Activated CD4-positive, alpha-beta T cell treated with anti-CD3 and anti-CD28 coated beads, Interleukin-2, amount 10 ng/mL, durations not matched to agents 7 days and 5 days (primary cell): ENCODE measurements around the gene INTS2. TPM values are rescaled to one million over a fixed set of nuclear protein-coding genes. Genes with fewer than 3 reads are reported as not detected.
"Not testable (repeated sequence)": the region's sequence is repeated elsewhere in the genome, so short reads cannot be mapped to it uniquely, and the experiment has no call there.

Experiments used
- CTCF ChIA-PET: fragments of 350-600 bp; sonication (Branson Sonifier 250); formaldehyde crosslinking; loops from one replicate; lab custom pipeline; 2021; ENCODE audit warnings: antibody characterized with exemption; lab: Charles Lee
- POLR2A ChIA-PET: fragments of 350-600 bp; sonication (Branson Sonifier 250); formaldehyde crosslinking; loops from one replicate; lab custom pipeline; 2021; ENCODE audit warnings: antibody characterized with exemption; lab: Charles Lee
- DNase-seq: peaks from one replicate; pipeline ENCODE4 v3.0.0-alpha.2; 2020
- H3K27ac Mint-ChIP-seq: one replicate; pipeline ENCODE4 v1.8.0; 2021; ENCODE audit warnings: mild to moderate bottlenecking, moderate library complexity, mixed read lengths
- H3K27me3 Mint-ChIP-seq: one replicate; pipeline ENCODE4 v1.8.0; 2021; ENCODE audit warnings: mixed read lengths
- H3K36me3 Mint-ChIP-seq: one replicate; pipeline ENCODE4 v1.8.0; 2021; ENCODE audit warnings: low read depth, mixed read lengths
- H3K4me1 Mint-ChIP-seq: one replicate; pipeline ENCODE4 v1.8.0; 2021; ENCODE audit warnings: mixed read lengths
- H3K4me3 Mint-ChIP-seq: one replicate; pipeline ENCODE4 v1.8.0; 2021; ENCODE audit warnings: mild to moderate bottlenecking, moderate library complexity, mixed read lengths
- H3K9me3 Mint-ChIP-seq: one replicate; pipeline ENCODE4 v1.8.0; 2021; ENCODE audit warnings: mixed read lengths
- total RNA-seq, 2 experiments: library from RNA; stranded (reverse); gene quantifications; one replicate each; pipeline ENCODE4 v1.2.3, GENCODE V29; 2021

The INTS2 gene
- total RNA-seq, 2 experiments from 2014 or later = 22.7 to 24.1 TPM

- DNase-seq = no peak
- Mint-ChIP-seq H3K4me3 (no peak overlapping the region), H3K27me3 (no peaks in the 10 kb centered on the region), H3K4me1 (peaks cover 2% of the 10 kb centered on the region), H3K9me3 (no peaks in the 10 kb centered on the region), H3K27ac (no peak overlapping the region), H3K36me3 (peaks cover 16% of the 10 kb centered on the region)
- ChIA-PET POLR2A (no interaction called here), CTCF (interaction anchor here (0.6 kb wide), 1 partner anchor 31 kb away, joined by 3 read pairs; no protein-coding TSS in a partner anchor)
Observed at GRCh38 chr17:61942085-61942484, 14.3 kb upstream of the INTS2 start.

GRCh38 chr17:61928101-61928436 is 287 bp upstream of the INTS2 start:
- peak overlapping the region; percentile 83 for H3K4me3 Mint-ChIP-seq
- H3K27ac Mint-ChIP-seq = peak overlapping the region; percentile 89
- ChIA-PET POLR2A (no interaction called here), CTCF (no interaction called here)
- peaks cover 3% of the 10 kb centered on the region for H3K27me3 Mint-ChIP-seq
- no peak for DNase-seq
- H3K4me1 Mint-ChIP-seq = peaks cover 19% of the 10 kb centered on the region
- peaks cover 9% of the 10 kb centered on the region for H3K36me3 Mint-ChIP-seq
- no peaks in the 10 kb centered on the region for H3K9me3 Mint-ChIP-seq

GRCh38 chr17:61926826-61927207 is 965 bp downstream of the INTS2 start:
- H3K4me3 Mint-ChIP-seq = peak overlapping the region; percentile 83
- peaks cover 15% of the 10 kb centered on the region for H3K36me3 Mint-ChIP-seq
- no peak for DNase-seq
- peaks cover 3% of the 10 kb centered on the region for H3K27me3 Mint-ChIP-seq
- peak overlapping the region; percentile 89 for H3K27ac Mint-ChIP-seq
- ChIA-PET POLR2A (no interaction called here), CTCF (no interaction called here)
- peaks cover 19% of the 10 kb centered on the region for H3K4me1 Mint-ChIP-seq
- no peaks in the 10 kb centered on the region for H3K9me3 Mint-ChIP-seq

- H3K4me1 Mint-ChIP-seq, POLR2A ChIA-PET, H3K27me3 Mint-ChIP-seq, H3K9me3 Mint-ChIP-seq, DNase-seq, CTCF ChIA-PET, H3K4me3 Mint-ChIP-seq, H3K27ac Mint-ChIP-seq: not testable (repeated sequence)
- H3K36me3 Mint-ChIP-seq = peaks cover 37% of the 10 kb centered on the region
Observed at GRCh38 chr17:61915162-61915561, 12.6 kb downstream of the INTS2 start.

GRCh38 chr17:61908292-61909037 is 19.3 kb downstream of the INTS2 start:
- H3K27ac Mint-ChIP-seq = no peak overlapping the region
- peaks cover 2% of the 10 kb centered on the region for H3K4me1 Mint-ChIP-seq
- H3K4me3 Mint-ChIP-seq = no peak overlapping the region
- DNase-seq = no peak
- CTCF ChIA-PET = no interaction called here
- H3K27me3 Mint-ChIP-seq = no peaks in the 10 kb centered on the region
- no peaks in the 10 kb centered on the region for H3K9me3 Mint-ChIP-seq
- H3K36me3 Mint-ChIP-seq = peaks cover 44% of the 10 kb centered on the region
- POLR2A ChIA-PET = no interaction called here

- peaks cover 51% of the 10 kb centered on the region for H3K36me3 Mint-ChIP-seq
- H3K4me1 Mint-ChIP-seq = peaks cover 2% of the 10 kb centered on the region
- H3K27me3 Mint-ChIP-seq = no peaks in the 10 kb centered on the region
- no peaks in the 10 kb centered on the region for H3K9me3 Mint-ChIP-seq
- POLR2A ChIA-PET = interaction anchor here (0.7 kb wide), 1 partner anchor 73 kb away, joined by 6 read pairs; no protein-coding TSS in a partner anchor
- no peak overlapping the region for H3K4me3 Mint-ChIP-seq
- no peak overlapping the region for H3K27ac Mint-ChIP-seq
- no peak for DNase-seq
- CTCF ChIA-PET = interaction anchor here (0.6 to 1.0 kb wide), 2 partner anchors 22 to 202 kb away, joined by 3 to 4 read pairs; no protein-coding TSS in a partner anchor
Observed at GRCh38 chr17:61907361-61907760, 20.4 kb downstream of the INTS2 start.

- no peaks in the 10 kb centered on the region for H3K9me3 Mint-ChIP-seq
- peaks cover 2% of the 10 kb centered on the region for H3K4me1 Mint-ChIP-seq
- POLR2A ChIA-PET = no interaction called here
- no peaks in the 10 kb centered on the region for H3K27me3 Mint-ChIP-seq
- peaks cover 43% of the 10 kb centered on the region for H3K36me3 Mint-ChIP-seq
- DNase-seq = peak; percentile 51
- CTCF ChIA-PET = interaction anchor here (0.6 to 0.9 kb wide), 2 partner anchors 162 to 1532 kb away, joined by 3 read pairs; no protein-coding TSS in a partner anchor
- H3K4me3 Mint-ChIP-seq = peak overlapping the region; percentile 34
- H3K27ac Mint-ChIP-seq = peak overlapping the region; percentile 89
Observed at GRCh38 chr17:61904094-61904710, 23.6 kb downstream of the INTS2 start.

GRCh38 chr17:61903251-61903650 is 24.5 kb downstream of the INTS2 start:
- H3K4me3 Mint-ChIP-seq = no peak overlapping the region
- H3K36me3 Mint-ChIP-seq = peaks cover 42% of the 10 kb centered on the region
- H3K4me1 Mint-ChIP-seq = peaks cover 2% of the 10 kb centered on the region
- POLR2A ChIA-PET = interaction anchor here (0.5 kb wide), 1 partner anchor 49 kb away, joined by 3 read pairs; no protein-coding TSS in a partner anchor
- H3K9me3 Mint-ChIP-seq = no peaks in the 10 kb centered on the region
- DNase-seq = no peak
- peak overlapping the region; percentile 89 for H3K27ac Mint-ChIP-seq
- CTCF ChIA-PET = no interaction called here
- no peaks in the 10 kb centered on the region for H3K27me3 Mint-ChIP-seq

GRCh38 chr17:61897548-61898180 is 30.1 kb downstream of the INTS2 start:
- ChIA-PET CTCF (interaction anchor here (0.6 to 1.4 kb wide), 4 partner anchors 8 to 182 kb away, joined by 3 read pairs; partner anchors contain the start of gene BRIP1), POLR2A (no interaction called here)
- Mint-ChIP-seq H3K27ac (no peak overlapping the region), H3K4me1 (no peaks in the 10 kb centered on the region), H3K27me3 (no peaks in the 10 kb centered on the region), H3K36me3 (peaks cover 24% of the 10 kb centered on the region), H3K9me3 (no peaks in the 10 kb centered on the region), H3K4me3 (no peak overlapping the region)
- no peak for DNase-seq

GRCh38 chr17:61895391-61895790 is 32.4 kb downstream of the INTS2 start:
- CTCF ChIA-PET = no interaction called here
- no peak overlapping the region for H3K4me3 Mint-ChIP-seq

GRCh38 chr17:61894310-61894709 is 33.5 kb downstream of the INTS2 start:
- POLR2A ChIA-PET, H3K27ac Mint-ChIP-seq, H3K4me1 Mint-ChIP-seq, H3K4me3 Mint-ChIP-seq, CTCF ChIA-PET, H3K9me3 Mint-ChIP-seq, DNase-seq, H3K27me3 Mint-ChIP-seq: not testable (repeated sequence)
- peaks cover 16% of the 10 kb centered on the region for H3K36me3 Mint-ChIP-seq

More at GRCh38 chr17:61895391-61895790, 32.4 kb downstream of the INTS2 start:
- DNase-seq = no peak
- Mint-ChIP-seq H3K36me3 (peaks cover 19% of the 10 kb centered on the region), H3K9me3 (no peaks in the 10 kb centered on the region), H3K27ac (no peak overlapping the region), H3K27me3 (no peaks in the 10 kb centered on the region), H3K4me1 (no peaks in the 10 kb centered on the region)
- POLR2A ChIA-PET = no interaction called here

GRCh38 chr17:61887733-61888132 is 40.0 kb downstream of the INTS2 start:
- CTCF ChIA-PET = interaction anchor here (0.6 kb wide), 1 partner anchor 54 kb away, joined by 4 read pairs; no protein-coding TSS in a partner anchor
- H3K27me3 Mint-ChIP-seq, H3K4me1 Mint-ChIP-seq, POLR2A ChIA-PET, H3K9me3 Mint-ChIP-seq, H3K27ac Mint-ChIP-seq, H3K4me3 Mint-ChIP-seq, DNase-seq: not testable (repeated sequence)
- H3K36me3 Mint-ChIP-seq = peaks cover 20% of the 10 kb centered on the region

GRCh38 chr17:61885865-61886264 is 41.9 kb downstream of the INTS2 start:
- H3K4me1 Mint-ChIP-seq, H3K27ac Mint-ChIP-seq, H3K27me3 Mint-ChIP-seq, DNase-seq, H3K4me3 Mint-ChIP-seq, POLR2A ChIA-PET, H3K9me3 Mint-ChIP-seq: not testable (repeated sequence)
- CTCF ChIA-PET = interaction anchor here (0.7 kb wide), 1 partner anchor 80 kb away, joined by 3 read pairs; no protein-coding TSS in a partner anchor
- H3K36me3 Mint-ChIP-seq = peaks cover 18% of the 10 kb centered on the region
